GM20000 (cell line): ENCODE measurements around the gene KATNB1.

ENCODE experiments used
- DNase-seq: peaks from one replicate; pipeline ENCODE4 v3.0.0; 2012; ENCODE audit warnings: low spot score
- TF ChIP-seq, protein P1 (sequence below): IDR thresholded peaks from 2 replicates; pipeline ENCODE4 v1.5.1; 2012; ENCODE audit warnings: mild to moderate bottlenecking, control low read depth; ENCODE audit errors: extremely low read depth, missing control alignments

KATNB1 gene

DNA sequence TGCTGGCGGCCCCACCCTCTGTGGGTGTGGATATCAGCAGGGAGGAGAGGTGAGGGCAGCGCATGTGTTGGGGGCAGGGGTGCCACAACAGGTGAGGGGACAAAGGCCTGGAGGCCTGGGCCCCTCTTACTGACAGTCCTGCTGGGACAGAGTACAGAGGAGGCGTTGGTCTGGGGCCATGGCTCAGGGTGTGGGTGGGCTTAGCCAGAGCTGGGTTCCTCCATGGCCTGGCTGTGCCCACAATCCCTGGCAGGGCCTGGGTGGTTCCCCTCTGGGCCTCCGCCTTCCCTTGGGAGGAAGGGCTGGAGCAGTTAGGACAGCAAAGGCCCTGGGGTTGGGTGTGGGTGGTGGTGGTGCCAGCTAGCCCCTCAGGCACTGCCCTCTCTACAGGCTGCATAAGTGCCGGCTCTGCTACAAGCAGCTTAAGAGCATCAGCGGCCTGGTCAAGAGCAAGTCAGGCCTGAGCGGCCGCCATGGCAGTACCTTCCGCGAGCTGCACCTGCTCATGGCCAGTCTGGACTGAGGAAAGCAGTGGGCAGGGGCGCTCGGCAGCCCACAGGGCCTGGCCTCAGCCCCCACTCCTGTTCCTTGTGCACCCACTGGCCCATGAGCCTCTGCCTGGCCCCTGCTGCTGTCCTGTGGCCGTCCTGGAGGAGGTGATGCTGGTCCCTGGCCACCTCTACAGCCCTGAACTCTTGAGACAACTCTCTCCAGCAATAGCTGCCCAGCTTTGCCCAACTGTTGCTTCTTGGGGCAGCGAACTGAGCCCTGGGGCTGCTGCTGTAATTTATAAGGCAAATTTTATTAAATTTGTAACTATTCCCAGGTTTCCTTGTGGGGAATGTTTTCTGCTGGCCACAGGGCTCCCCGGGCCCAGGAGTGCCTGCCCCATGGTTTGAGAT lies 21.1 kb downstream of the KATNB1 start:
- no peak for DNase-seq
- TF ChIP-seq, protein P1, sequence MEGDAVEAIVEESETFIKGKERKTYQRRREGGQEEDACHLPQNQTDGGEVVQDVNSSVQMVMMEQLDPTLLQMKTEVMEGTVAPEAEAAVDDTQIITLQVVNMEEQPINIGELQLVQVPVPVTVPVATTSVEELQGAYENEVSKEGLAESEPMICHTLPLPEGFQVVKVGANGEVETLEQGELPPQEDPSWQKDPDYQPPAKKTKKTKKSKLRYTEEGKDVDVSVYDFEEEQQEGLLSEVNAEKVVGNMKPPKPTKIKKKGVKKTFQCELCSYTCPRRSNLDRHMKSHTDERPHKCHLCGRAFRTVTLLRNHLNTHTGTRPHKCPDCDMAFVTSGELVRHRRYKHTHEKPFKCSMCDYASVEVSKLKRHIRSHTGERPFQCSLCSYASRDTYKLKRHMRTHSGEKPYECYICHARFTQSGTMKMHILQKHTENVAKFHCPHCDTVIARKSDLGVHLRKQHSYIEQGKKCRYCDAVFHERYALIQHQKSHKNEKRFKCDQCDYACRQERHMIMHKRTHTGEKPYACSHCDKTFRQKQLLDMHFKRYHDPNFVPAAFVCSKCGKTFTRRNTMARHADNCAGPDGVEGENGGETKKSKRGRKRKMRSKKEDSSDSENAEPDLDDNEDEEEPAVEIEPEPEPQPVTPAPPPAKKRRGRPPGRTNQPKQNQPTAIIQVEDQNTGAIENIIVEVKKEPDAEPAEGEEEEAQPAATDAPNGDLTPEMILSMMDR: no peak

DNA sequence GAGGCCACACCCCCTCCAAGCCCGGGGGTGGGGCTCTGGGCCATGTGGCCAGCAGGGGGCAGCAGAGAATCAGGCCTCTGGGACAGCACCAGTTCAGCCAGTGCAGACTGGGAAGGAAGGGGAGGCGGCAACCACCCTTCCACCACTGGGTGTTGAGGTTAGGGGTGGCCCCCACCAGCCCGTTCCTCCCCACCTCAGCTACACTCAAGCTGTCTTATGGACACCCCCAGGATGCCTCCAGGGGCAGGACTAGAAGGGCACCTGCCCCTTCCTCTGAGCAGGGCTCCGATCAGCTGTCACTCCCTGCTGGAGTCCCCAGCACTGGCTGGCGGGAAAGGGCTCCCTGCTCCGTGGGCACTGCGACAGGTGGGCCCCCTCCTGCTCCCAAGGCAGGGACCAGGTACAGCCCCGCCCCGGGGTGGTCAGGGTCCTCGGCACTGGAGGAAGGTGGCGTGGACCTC lies 21.8 kb downstream of the KATNB1 start:
- DNase-seq: peak; percentile 97

DNA sequence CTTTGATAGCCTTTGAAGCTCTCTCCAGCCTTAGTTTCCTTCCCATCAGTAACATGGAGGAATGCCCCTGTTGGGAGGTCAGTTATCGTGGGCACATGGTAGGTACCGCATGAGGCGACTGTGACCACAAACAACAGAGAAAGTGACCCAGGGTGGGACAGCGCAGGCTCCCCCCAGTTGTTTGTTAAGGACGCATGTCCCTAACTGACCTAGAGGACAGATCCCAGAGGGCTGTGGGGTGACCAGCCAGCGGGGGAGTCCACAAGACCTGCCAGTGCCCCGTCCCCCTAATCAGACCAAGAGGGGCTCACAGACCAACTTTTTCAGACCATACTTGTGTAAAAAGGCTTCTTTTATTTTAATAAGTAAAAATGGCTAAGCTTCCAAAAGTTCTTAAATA lies 22.3 kb downstream of the KATNB1 start:
- DNase-seq: no peak
- TF ChIP-seq, protein P1: no peak

More for the DNA sequence above, 21.8 kb downstream of the KATNB1 start:
- TF ChIP-seq, protein P1: peak; percentile 91

DNA sequence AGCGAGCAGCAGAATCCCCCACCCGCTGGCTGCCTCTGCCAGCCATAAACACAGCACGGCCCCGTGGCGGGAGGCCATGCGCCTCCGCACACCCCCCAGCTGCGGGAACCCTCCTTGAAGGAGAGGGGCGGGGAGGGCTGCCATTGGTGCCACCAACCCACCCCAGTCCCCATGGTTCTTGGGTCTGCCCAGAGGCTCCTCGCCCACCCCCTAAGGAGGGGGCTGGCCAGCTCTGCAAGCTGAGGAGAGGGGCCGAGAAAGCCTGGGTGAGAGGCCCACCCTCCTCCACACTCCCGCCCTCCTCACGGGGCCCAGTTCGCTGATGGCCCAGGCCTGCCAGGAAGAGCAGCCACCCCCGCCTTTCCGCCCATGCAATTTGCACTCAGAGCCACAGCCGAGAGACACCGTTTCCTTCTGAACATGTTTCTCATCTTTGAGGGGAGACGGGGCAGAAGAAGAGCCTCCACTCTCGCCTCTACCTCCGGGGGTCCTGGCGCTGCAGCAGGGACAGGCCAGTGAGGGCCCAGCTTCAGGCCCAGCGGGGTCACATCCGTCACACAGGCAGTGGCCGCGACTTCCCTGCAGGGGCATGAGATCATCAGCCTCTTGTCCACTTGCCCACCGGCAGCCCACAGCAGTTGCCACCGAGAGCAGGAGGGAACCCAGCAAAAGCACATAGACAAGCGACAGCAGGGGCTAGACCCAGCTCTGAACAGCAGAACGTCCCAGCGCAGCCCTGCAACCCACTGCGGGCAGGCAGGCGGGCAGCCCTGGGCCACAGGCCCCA lies 23.0 kb downstream of the KATNB1 start:
- TF ChIP-seq, protein P1: no peak
- DNase-seq: no peak

DNA sequence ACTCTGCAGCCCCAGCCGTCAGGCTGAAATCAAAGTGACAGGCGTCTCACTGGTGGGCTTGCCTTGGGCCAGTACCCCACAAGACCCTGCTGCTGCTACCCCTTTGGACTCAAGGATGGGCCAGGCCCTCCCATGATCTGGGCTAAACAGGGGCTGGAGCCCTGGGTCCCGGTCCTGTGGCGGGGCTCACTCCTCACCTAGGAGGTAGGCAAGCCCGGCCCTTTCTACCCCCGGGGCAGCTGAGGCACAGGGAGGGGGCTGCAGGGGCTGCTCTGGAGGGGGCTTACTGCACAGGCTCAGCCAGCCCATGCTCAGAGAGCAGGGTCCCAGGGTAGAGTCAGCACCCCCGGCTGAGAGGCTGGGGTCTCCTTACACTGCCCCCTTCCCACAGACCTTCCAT lies 23.6 kb downstream of the KATNB1 start:
- no peak for DNase-seq
- TF ChIP-seq, protein P1: no peak

DNA sequence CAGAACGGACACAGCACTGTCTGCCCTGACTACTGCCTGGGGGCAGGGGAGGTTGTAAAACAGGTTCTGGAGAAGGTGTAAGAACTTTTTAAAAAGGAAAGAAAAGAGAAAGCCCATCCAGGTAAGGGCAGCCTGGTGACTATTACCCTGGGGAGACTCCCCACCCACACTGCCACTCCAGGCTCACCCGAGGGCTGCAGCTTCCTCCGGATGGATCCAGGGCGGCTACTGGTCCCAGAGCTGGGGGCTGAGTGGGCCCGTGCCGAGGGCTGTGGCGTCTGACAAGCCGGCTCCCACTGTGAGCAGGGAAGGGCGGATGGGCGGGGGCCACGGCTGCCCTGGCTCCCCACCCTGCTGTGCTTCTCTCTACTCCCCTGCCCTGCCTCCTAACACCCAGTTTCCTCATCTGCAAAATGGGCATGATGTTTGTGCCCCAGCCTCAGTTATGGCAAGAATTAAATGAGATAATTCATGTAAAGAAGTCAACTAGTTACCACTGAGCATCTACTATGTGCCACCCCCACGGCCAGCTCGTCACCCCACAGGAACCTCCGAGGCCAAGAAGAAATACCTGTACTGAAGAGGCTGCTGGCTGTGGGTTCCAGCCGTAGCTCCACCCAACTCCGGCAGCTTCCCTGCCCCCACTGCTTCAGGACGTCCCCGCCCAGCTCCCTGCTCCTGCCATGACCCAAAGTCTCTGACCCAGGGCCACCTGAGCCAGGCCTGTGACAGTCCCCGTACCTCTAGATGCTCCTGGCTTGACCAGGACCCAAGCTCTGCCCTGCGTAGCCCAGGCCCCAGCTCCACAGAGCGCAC lies 24.2 kb downstream of the KATNB1 start:
- TF ChIP-seq, protein P1: no peak
- no peak for DNase-seq
